HG03095 (cell line): Measurements from ENCODE around the gene DDIT4.
A peak's percentile ranks its signal among the peaks of the same experiment; 100 is the strongest.

Experiments
- ATAC-seq: cut with Tn5 transposase; IDR thresholded peaks from one replicate; pipeline ENCODE4 v1.9.1; 2021; ENCODE audit warnings: moderate library complexity; ENCODE audit not compliant: unreplicated experiment

DDIT4 gene

GRCh38 chr10:72248468-72249151 lies 25.1 kb upstream of the DDIT4 start:
- ATAC-seq: peak; percentile 74

GRCh38 chr10:72249176-72249862 lies 24.4 kb upstream of the DDIT4 start:
- peak; percentile 3 for ATAC-seq

- ATAC-seq: no peak
These were observed 23.1 kb upstream of the DDIT4 start for GRCh38 chr10:72250666-72251065.

GRCh38 chr10:72251635-72252034 lies 22.1 kb upstream of the DDIT4 start:
- ATAC-seq: no peak

GRCh38 chr10:72252972-72253371 lies 20.8 kb upstream of the DDIT4 start:
- no peak for ATAC-seq

- no peak for ATAC-seq
These were observed 20.1 kb upstream of the DDIT4 start for GRCh38 chr10:72253578-72253977.

GRCh38 chr10:72254813-72255568 lies 18.7 kb upstream of the DDIT4 start:
- ATAC-seq: no peak

- no peak for ATAC-seq
These were observed 17.6 kb upstream of the DDIT4 start for GRCh38 chr10:72255977-72256729.

GRCh38 chr10:72257051-72257892 lies 16.5 kb upstream of the DDIT4 start:
- ATAC-seq: no peak

GRCh38 chr10:72258617-72259016 lies 15.1 kb upstream of the DDIT4 start:
- ATAC-seq: no peak

- no peak for ATAC-seq
These were observed 14.1 kb upstream of the DDIT4 start for GRCh38 chr10:72259491-72260238.

- peak; percentile 49 for ATAC-seq
These were observed 13.3 kb upstream of the DDIT4 start for GRCh38 chr10:72260239-72260975.

GRCh38 chr10:72260976-72261783 lies 12.5 kb upstream of the DDIT4 start:
- ATAC-seq: peak; percentile 46

GRCh38 chr10:72261784-72262404 lies 11.8 kb upstream of the DDIT4 start:
- ATAC-seq: peak; percentile 3

GRCh38 chr10:72263613-72264241 lies 10.0 kb upstream of the DDIT4 start:
- no peak for ATAC-seq

GRCh38 chr10:72264536-72264935 lies 9.2 kb upstream of the DDIT4 start:
- ATAC-seq: no peak

GRCh38 chr10:72265508-72265907 lies 8.2 kb upstream of the DDIT4 start:
- ATAC-seq: no peak
